ENCODE data around the gene SUCLG2.
"Not testable (repeated sequence)": the region's sequence is repeated elsewhere in the genome, so short reads cannot be mapped to it uniquely, and the experiment has no call there.

The SUCLG2 gene

GRCh38 chr3:67557848-67558355 lies 96.5 kb downstream of the SUCLG2 start:
- Histone ChIP-seq H3K36me3 (no peaks in the 10 kb centered on the region), H3K27ac (no peak overlapping the region), H3K4me3 (ENCODE audit: low read depth, low read length) (no peak overlapping the region), H3K9me3 (ENCODE audit: severe bottlenecking) (no peaks in the 10 kb centered on the region), H3K27me3 (ENCODE audit: insufficient read depth, low read depth, severe bottlenecking) (no peaks in the 10 kb centered on the region)
- DNase-seq: no peak
- TF ChIP-seq CTCF (IDR thresholded peaks at IDR 0.05; ENCODE audit: low read depth, low read length): no peak

GRCh38 chr3:67551361-67552016 lies 102.9 kb downstream of the SUCLG2 start:
- Histone ChIP-seq H3K36me3 (no peaks in the 10 kb centered on the region), H3K27ac (peak overlapping the region; percentile 59), H3K9me3 (ENCODE audit: severe bottlenecking) (no peaks in the 10 kb centered on the region), H3K4me3 (ENCODE audit: low read depth, low read length) (no peak overlapping the region), H3K27me3 (ENCODE audit: insufficient read depth, low read depth, severe bottlenecking) (no peaks in the 10 kb centered on the region)
- TF ChIP-seq CTCF (IDR thresholded peaks at IDR 0.05; ENCODE audit: low read depth, low read length): no peak
- peak; percentile 76 for DNase-seq

- no peak for TF ChIP-seq CTCF (IDR thresholded peaks at IDR 0.05; ENCODE audit: low read depth, low read length)
- Histone ChIP-seq H3K27ac (peak overlapping the region; percentile 75), H3K4me3 (ENCODE audit: low read depth, low read length) (no peak overlapping the region), H3K27me3 (ENCODE audit: insufficient read depth, low read depth, severe bottlenecking) (no peaks in the 10 kb centered on the region), H3K36me3 (no peaks in the 10 kb centered on the region), H3K9me3 (ENCODE audit: severe bottlenecking) (no peaks in the 10 kb centered on the region)
- DNase-seq: peak; percentile 81
Measured at GRCh38 chr3:67550541-67550940, 103.9 kb downstream of the SUCLG2 start.

GRCh38 chr3:67542502-67543250 lies 111.7 kb downstream of the SUCLG2 start:
- H3K9me3 ChIP-seq (ENCODE audit: severe bottlenecking); DNase-seq; H3K4me3 ChIP-seq (ENCODE audit: low read depth, low read length); H3K27ac ChIP-seq; H3K27me3 ChIP-seq (ENCODE audit: insufficient read depth, low read depth, severe bottlenecking); H3K36me3 ChIP-seq: not testable (repeated sequence)

GRCh38 chr3:67540198-67540894 lies 114.1 kb downstream of the SUCLG2 start:
- Histone ChIP-seq H3K27me3 (ENCODE audit: insufficient read depth, low read depth, severe bottlenecking) (no peaks in the 10 kb centered on the region), H3K4me3 (ENCODE audit: low read depth, low read length) (no peak overlapping the region), H3K27ac (no peak overlapping the region), H3K36me3 (no peaks in the 10 kb centered on the region), H3K9me3 (ENCODE audit: severe bottlenecking) (no peaks in the 10 kb centered on the region)
- TF ChIP-seq CTCF (IDR thresholded peaks at IDR 0.05; ENCODE audit: low read depth, low read length): 0 out of 2 replicates have a peak, but pooled peaks have one; percentile 16
- no peak for DNase-seq

- not testable (repeated sequence) for H3K36me3 ChIP-seq; DNase-seq; H3K4me3 ChIP-seq (ENCODE audit: low read depth, low read length); H3K9me3 ChIP-seq (ENCODE audit: severe bottlenecking); H3K27ac ChIP-seq; H3K27me3 ChIP-seq (ENCODE audit: insufficient read depth, low read depth, severe bottlenecking)
Measured at GRCh38 chr3:67537203-67537602, 117.2 kb downstream of the SUCLG2 start.

Data from WERI-Rb-1 (cell line).